OCI-LY1 (cell line): ENCODE data around the gene KRTAP5-10.
"Not testable (repeated sequence)": the region's sequence is repeated elsewhere in the genome, so short reads cannot be mapped to it uniquely, and the experiment has no call there.

Source experiments
- H2AFZ ChIP-seq: fragments of 200-600 bp; sonication (generic), shearing (Covaris generic); 2 replicates; pipeline ENCODE4 v1.6.0; 2014; ENCODE audit warnings: antibody characterized with exemption, mild to moderate bottlenecking, low read length
- H3F3A ChIP-seq: fragments of 200-600 bp; sonication (generic), shearing (Covaris generic); 2 replicates; pipeline ENCODE4 v1.6.0; 2014; ENCODE audit warnings: mild to moderate bottlenecking, antibody characterized with exemption, low read length, moderate library complexity; ENCODE audit not compliant: insufficient read depth
- H3K27ac ChIP-seq: fragments of 200-600 bp; sonication (generic); 2 replicates; pipeline ENCODE4 v1.5.1; 2014; ENCODE audit warnings: low read length, mixed run types, mild to moderate bottlenecking, low read depth; ENCODE audit not compliant: poor library complexity, severe bottlenecking
- H3K27me3 ChIP-seq: fragments of 200-600 bp; sonication (generic); 2 replicates; pipeline ENCODE4 v1.6.0; 2014; ENCODE audit warnings: antibody characterized with exemption, mild to moderate bottlenecking, low read length, moderate library complexity; ENCODE audit not compliant: insufficient read depth
- H3K36me3 ChIP-seq: fragments of 200-600 bp; sonication (generic); 2 replicates; pipeline ENCODE4 v1.6.1; 2014; ENCODE audit warnings: mild to moderate bottlenecking, antibody characterized with exemption, low read length, moderate library complexity, mixed read lengths; ENCODE audit not compliant: insufficient read depth
- H3K4me1 ChIP-seq: fragments of 200-600 bp; sonication (generic); 2 replicates; pipeline ENCODE4 v1.5.1; 2014; ENCODE audit warnings: mild to moderate bottlenecking, low read length, moderate library complexity; ENCODE audit not compliant: insufficient read depth, severe bottlenecking
- H3K4me2 ChIP-seq: fragments of 200-600 bp; sonication (generic), shearing (Covaris generic); 2 replicates; pipeline ENCODE4 v1.6.1; 2014; ENCODE audit warnings: low read length
- H3K4me3 ChIP-seq: fragments of 200-600 bp; sonication (generic); 2 replicates; pipeline ENCODE4 v1.5.1; 2014; ENCODE audit warnings: low read length, low read depth, mild to moderate bottlenecking, mixed read lengths; ENCODE audit not compliant: poor library complexity, severe bottlenecking
- H3K79me2 ChIP-seq: fragments of 200-600 bp; shearing (Covaris generic); 2 replicates; pipeline ENCODE4 v1.6.1; 2016; ENCODE audit warnings: mixed run types, low read length, mixed read lengths; ENCODE audit not compliant: insufficient read depth
- H3K9ac ChIP-seq: fragments of 200-600 bp; sonication (generic), shearing (Covaris generic); 2 replicates; pipeline ENCODE4 v1.6.1; 2014; ENCODE audit warnings: mild to moderate bottlenecking, low read length, mixed read lengths
- H3K9me2 ChIP-seq: fragments of 200-600 bp; sonication (generic), shearing (Covaris generic); 2 replicates; pipeline ENCODE4 v1.6.1; 2014; ENCODE audit warnings: low read depth, mild to moderate bottlenecking, low read length, mixed read lengths
- H3K9me3 ChIP-seq: fragments of 200-600 bp; shearing (Covaris generic); 2 replicates; pipeline ENCODE4 v1.6.1; 2014; ENCODE audit warnings: low read length, mixed read lengths
- H4K20me1 ChIP-seq: fragments of 200-600 bp; sonication (generic), shearing (Covaris generic); 2 replicates; pipeline ENCODE4 v1.6.0; 2016; ENCODE audit warnings: mild to moderate bottlenecking, low read length; ENCODE audit not compliant: insufficient read depth
- EZH2 ChIP-seq: fragments of 200-600 bp; sonication (generic), shearing (Covaris generic); IDR thresholded peaks from 2 replicates; pipeline ENCODE4 v1.8.0; 2017; ENCODE audit warnings: borderline replicate concordance, mixed run types, mild to moderate bottlenecking, antibody characterized with exemption, low read length, moderate library complexity, mixed read lengths
- TF ChIP-seq, protein P1 (sequence below): fragments of 200-600 bp; sonication (generic), shearing (Covaris generic); IDR thresholded peaks from 2 replicates; pipeline ENCODE4 v1.5.1; 2017; ENCODE audit warnings: mild to moderate bottlenecking, antibody characterized with exemption, low read length, moderate library complexity, mixed read lengths

The KRTAP5-10 gene

DNA sequence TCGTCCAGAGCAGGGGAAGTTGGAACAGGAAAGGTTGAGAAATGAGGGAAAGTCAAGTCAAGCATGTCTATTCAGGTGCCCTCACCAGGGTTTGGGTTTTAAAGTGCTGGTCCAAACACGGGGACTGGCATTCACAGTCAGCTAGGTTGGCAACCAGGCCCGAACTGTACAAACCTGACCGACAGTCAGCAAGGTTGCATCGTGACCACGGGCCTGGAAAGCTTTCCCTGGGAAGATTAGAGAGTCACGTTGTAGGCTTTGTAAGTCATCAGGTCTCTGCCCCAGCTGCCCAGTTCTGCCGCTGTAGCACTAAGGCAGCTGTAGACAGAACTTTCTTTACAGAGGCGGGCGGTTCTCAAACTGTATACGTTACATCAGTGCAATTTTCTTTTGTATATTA lies 7.4 kb downstream of the KRTAP5-10 start:
- Histone ChIP-seq H2AFZ (no peak overlapping the region), H4K20me1 (no peaks in the 10 kb centered on the region)
- TF ChIP-seq, protein P1, sequence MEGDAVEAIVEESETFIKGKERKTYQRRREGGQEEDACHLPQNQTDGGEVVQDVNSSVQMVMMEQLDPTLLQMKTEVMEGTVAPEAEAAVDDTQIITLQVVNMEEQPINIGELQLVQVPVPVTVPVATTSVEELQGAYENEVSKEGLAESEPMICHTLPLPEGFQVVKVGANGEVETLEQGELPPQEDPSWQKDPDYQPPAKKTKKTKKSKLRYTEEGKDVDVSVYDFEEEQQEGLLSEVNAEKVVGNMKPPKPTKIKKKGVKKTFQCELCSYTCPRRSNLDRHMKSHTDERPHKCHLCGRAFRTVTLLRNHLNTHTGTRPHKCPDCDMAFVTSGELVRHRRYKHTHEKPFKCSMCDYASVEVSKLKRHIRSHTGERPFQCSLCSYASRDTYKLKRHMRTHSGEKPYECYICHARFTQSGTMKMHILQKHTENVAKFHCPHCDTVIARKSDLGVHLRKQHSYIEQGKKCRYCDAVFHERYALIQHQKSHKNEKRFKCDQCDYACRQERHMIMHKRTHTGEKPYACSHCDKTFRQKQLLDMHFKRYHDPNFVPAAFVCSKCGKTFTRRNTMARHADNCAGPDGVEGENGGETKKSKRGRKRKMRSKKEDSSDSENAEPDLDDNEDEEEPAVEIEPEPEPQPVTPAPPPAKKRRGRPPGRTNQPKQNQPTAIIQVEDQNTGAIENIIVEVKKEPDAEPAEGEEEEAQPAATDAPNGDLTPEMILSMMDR, result no peak
- no peak for TF ChIP-seq EZH2

DNA sequence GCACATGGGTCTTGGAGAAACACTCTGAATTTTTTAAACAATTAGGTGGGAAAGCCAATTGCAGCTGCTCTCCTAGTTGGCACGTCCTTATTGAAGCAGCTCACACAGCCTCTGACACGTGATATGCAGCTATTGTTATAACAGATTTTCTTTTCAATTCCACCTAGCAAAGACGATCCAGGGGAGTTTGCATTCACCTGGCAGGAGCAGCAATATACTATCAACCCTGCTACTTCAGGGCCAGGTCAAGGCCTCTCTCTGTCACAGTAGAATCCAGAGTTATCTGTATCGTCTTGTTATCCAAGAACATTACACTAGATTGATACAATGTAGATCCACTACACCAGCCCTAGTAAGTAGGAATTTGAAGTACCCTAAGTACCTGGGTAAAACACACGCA lies 9.1 kb downstream of the KRTAP5-10 start:
- H2AFZ ChIP-seq, result no peak overlapping the region
- H3K4me1 ChIP-seq, result no peaks in the 10 kb centered on the region
- no peaks in the 10 kb centered on the region for H3K9me3 ChIP-seq
- TF ChIP-seq, protein P1, result no peak
- TF ChIP-seq EZH2, result no peak
- no peaks in the 10 kb centered on the region for H3K9me2 ChIP-seq
- no peaks in the 10 kb centered on the region for H3K36me3 ChIP-seq
- H3K79me2 ChIP-seq, result no peaks in the 10 kb centered on the region
- no peak overlapping the region for H3K27ac ChIP-seq
- H3K9ac ChIP-seq, result no peak overlapping the region
- H3K4me3 ChIP-seq, result no peak overlapping the region
- H4K20me1 ChIP-seq, result no peaks in the 10 kb centered on the region
- no peak overlapping the region for H3K4me2 ChIP-seq
- H3K27me3 ChIP-seq, result peaks cover 5% of the 10 kb centered on the region; the same call in 1 of the 2 replicates
- H3F3A ChIP-seq, result no peaks in the 10 kb centered on the region

More for the DNA sequence above, 7.4 kb downstream of the KRTAP5-10 start:
- no peak overlapping the region for H3K4me2 ChIP-seq
- H3K79me2 ChIP-seq, result no peaks in the 10 kb centered on the region
- no peaks in the 10 kb centered on the region for H3K9me3 ChIP-seq
- peaks cover 5% of the 10 kb centered on the region; the same call in 1 of the 2 replicates for H3K27me3 ChIP-seq
- no peak overlapping the region for H3K4me3 ChIP-seq
- no peak overlapping the region for H3K27ac ChIP-seq
- H3K36me3 ChIP-seq, result no peaks in the 10 kb centered on the region
- H3K9me2 ChIP-seq, result no peaks in the 10 kb centered on the region
- H3F3A ChIP-seq, result no peaks in the 10 kb centered on the region
- no peak overlapping the region for H3K9ac ChIP-seq
- no peaks in the 10 kb centered on the region for H3K4me1 ChIP-seq

DNA sequence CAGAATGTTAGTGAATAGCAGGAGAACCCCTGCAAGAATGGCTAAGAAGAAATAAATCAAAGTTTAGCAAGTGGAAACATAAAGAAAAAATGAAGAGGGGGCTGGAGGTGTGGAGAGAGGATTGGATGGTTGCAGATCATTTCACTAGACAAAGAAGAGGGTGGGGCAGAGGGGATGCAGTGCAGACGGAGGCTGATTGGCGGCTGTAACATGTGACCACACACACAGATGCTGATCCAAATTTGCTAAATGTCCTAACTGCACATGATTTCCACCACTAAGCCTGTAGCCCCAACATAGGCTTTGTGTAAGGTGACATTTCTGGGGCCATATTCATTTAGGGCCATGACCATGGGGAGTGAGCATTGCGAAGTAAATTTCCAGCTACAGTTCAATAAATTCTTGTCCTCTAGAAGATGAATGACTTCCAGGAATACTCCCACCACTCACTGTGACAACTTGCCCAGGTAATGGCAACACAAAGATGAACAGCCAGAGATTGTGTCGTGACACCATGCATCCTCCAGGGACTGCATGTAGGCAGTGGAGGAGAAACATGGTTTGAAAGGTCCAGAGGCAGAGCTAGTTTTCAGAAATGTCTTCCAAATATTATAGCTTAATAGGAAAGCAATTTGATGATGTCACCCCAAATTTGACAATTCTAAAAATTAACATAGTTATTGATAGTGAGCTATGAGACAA lies 10.5 kb downstream of the KRTAP5-10 start:
- no peaks in the 10 kb centered on the region for H4K20me1 ChIP-seq
- no peak overlapping the region for H3K4me3 ChIP-seq
- H2AFZ ChIP-seq, result no peak overlapping the region
- H3K79me2 ChIP-seq, result no peaks in the 10 kb centered on the region
- no peaks in the 10 kb centered on the region for H3K4me1 ChIP-seq
- H3K27me3 ChIP-seq, result peaks cover 5% of the 10 kb centered on the region; the same call in 1 of the 2 replicates
- no peaks in the 10 kb centered on the region for H3K9me3 ChIP-seq
- TF ChIP-seq, protein P1, result no peak
- TF ChIP-seq EZH2, result no peak
- H3K9ac ChIP-seq, result no peak overlapping the region
- H3K4me2 ChIP-seq, result no peak overlapping the region
- H3F3A ChIP-seq, result no peaks in the 10 kb centered on the region
- H3K36me3 ChIP-seq, result no peaks in the 10 kb centered on the region
- H3K9me2 ChIP-seq, result no peaks in the 10 kb centered on the region
- no peak overlapping the region for H3K27ac ChIP-seq

DNA sequence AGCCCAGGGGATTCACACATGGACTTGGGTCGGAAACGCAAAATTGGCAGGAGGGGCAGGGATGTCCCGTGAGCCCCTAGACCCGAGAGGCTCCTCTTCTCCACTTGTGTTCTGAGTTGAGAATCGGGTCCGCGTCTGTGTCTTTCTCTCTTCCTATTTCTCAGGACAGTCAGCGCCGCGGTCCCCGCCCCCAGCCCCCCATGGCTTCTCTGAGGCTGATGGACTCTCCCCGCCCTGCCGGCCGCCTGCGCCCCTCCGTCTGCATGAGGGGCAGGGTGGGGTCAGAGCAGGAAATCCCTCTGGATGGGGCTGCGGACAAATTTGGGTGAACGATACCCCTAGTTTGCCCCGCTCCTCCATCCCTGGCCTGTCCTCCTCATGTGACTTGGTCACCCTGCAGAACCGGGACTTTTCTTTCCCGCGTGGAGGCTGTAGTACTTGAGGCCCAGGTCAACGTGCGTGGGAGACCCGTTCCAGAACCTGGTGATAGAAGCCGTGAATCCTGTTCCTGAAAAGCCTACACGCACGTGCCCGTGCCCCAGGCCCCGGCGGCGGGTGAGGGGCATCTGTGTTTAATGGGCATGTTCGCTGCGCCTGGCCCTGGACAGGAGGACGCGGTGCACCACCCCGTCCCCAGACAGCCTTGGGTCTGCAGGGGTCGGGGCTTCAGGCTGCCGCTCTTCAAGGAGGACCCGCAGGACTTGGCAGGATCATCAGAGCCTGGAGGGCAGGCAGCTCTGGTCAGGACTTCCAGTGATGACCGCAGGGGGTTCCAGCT lies 11.5 kb downstream of the KRTAP5-10 start:
- H3K4me3 ChIP-seq, H3K79me2 ChIP-seq, H3K4me2 ChIP-seq, H3K27me3 ChIP-seq, H3F3A ChIP-seq, H3K4me1 ChIP-seq, H3K9me3 ChIP-seq, H3K27ac ChIP-seq, H2AFZ ChIP-seq, H3K9ac ChIP-seq, H3K9me2 ChIP-seq, H4K20me1 ChIP-seq, H3K36me3 ChIP-seq: not testable (repeated sequence)
